CD4-positive, alpha-beta T cell treated with Interleukin-2 at 100 ng/mL for 4 hours (primary cell): Measurements from ENCODE around the gene KRT74.

ENCODE experiments used
- DNase-seq: peaks from one replicate; pipeline ENCODE4 v3.0.0-alpha.2; 2020; ENCODE audit warnings: low spot score

Gene KRT74

DNA sequence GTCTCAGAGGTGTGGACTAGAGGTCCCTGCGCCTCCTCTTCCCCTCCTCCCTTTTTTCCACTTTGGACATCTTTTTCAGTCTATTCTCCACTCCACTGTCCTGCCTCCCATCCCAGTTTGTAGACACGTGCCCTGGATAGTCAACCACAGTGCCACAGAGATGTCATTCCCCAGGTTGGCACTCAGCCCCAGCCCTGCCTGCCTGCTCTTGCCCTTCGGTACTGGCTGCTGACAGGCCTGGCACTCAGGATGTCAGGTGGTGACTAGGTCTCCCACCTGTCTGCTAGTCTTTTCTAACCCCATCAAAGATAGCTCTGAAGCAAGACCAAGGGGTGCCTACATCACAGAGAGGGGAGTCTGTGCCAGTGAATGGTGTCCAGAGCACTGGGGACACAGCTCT, 36.5 kb downstream of the KRT74 start:
- no peak for DNase-seq

- DNase-seq: no peak
Measured at GRCh38 chr12:52535574-52535973, 38.1 kb downstream of the KRT74 start.

DNA sequence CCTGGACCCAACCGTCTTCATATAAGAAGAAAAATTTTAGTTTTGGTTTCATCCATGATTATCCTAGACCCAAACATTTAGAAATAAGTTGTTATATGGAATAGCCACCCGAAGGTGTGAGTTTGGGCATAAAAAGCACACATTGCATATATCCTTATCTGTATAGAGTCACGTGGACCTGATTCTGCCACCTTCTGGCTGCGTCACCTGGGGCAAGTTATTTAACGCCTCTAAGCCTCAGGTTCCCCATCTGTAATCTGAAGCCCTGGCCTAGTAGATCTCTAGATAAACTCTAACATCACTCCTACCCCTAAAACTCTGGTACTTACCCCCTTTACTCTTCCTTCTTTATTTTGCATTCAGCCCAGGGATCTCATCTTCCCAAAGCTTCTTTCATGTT, 39.2 kb downstream of the KRT74 start:
- DNase-seq: no peak

DNA sequence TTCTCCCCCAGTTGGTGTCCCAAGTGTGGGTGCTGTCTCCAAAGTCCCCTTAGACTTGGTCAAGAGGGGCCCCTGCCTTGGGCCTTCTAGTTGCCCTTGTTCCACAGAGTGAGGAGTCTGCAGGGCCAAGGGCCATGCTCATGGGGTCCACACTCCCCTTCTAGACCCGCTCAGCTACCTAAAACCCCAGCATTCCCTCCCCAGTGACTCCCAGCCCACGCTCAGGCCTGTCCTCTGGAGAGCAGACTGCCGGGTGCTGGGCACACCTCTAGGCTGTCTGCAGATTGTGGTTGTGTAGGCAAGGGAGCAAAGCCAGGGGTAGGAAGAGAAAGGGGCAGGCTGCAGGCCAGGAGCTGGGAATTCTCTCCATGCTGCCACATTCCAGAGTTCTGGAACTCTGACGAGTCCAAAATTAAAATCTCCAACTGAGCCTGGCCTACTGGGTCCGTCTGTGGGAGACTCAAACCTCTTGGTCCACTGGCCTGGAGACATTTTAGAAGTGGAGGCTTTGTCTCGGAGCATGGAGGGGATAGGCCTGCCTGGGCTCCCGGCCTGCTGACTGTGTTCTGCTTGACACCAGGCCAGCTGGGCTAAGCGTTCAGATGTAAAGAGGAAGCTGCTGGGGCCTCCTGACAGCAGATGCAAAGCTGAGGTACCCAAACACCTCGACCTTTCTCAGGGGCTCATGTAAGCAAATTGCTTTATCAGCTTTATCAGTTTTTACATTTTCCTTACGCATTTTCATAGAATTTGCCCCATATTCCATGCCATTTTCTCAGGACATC, 39.8 kb downstream of the KRT74 start:
- DNase-seq: no peak

GRCh38 chr12:52532636-52533035, 41.0 kb downstream of the KRT74 start:
- no peak for DNase-seq

DNA sequence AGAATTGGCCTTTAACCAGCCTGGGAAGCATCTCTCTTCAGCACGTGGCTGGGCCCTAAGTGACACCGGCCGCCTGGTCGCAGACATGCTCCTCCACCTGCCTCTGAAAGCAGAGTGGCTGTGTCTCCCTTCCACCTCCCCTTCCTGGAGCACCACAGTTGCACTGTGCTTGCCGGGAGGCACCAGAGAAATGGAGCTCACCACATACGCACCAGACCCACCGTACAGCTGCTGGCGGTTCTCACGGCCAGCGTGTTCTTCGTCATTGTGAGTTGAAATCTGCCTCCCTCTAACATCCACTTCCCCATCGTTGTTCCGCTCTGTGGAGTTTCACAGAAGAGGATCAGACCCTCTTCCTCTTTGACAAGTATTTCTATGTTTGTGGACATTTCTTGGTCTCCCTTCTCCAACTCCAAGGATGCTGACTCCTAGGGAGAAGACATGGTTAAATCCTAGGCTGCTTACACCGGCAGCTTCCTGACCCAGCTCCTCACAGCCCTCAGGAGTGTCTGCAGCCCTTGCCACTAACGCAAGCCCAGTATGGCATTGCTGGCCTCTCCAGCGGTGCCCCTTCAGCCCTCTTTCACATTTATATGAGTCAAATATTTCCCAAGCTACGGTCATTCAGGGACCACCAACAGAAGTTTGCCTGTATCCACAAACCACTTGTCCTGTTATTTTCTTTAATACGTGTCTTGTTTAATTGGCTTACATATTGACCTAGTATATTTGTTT, 41.9 kb downstream of the KRT74 start:
- no peak for DNase-seq

GRCh38 chr12:52530905-52531304, 42.7 kb downstream of the KRT74 start:
- no peak for DNase-seq

DNA sequence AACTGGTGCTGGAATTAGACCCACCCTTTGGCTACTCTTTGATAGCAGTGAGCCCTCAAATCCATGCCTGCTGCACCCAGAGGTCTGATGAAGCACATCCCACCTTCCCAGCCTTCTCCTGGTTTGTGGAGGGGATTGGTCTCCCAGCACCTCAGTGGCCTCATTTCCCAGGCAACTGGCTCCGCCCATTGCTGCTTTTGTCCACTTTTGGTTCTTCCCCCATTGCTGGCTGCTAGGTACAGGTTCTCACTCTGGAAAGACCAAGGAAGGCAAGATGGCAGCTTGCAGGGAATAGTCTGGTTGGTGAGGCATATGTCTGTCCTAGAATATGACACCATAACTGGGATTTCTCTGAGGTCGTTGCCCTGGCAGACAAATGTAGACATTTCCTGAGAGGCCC, 43.3 kb downstream of the KRT74 start:
- DNase-seq: no peak

GRCh38 chr12:52529846-52530245, 43.8 kb downstream of the KRT74 start:
- no peak for DNase-seq

GRCh38 chr12:52529417-52529816, 44.2 kb downstream of the KRT74 start:
- no peak for DNase-seq

- DNase-seq: no peak
Measured at GRCh38 chr12:52528641-52529143, 45.0 kb downstream of the KRT74 start.

DNA sequence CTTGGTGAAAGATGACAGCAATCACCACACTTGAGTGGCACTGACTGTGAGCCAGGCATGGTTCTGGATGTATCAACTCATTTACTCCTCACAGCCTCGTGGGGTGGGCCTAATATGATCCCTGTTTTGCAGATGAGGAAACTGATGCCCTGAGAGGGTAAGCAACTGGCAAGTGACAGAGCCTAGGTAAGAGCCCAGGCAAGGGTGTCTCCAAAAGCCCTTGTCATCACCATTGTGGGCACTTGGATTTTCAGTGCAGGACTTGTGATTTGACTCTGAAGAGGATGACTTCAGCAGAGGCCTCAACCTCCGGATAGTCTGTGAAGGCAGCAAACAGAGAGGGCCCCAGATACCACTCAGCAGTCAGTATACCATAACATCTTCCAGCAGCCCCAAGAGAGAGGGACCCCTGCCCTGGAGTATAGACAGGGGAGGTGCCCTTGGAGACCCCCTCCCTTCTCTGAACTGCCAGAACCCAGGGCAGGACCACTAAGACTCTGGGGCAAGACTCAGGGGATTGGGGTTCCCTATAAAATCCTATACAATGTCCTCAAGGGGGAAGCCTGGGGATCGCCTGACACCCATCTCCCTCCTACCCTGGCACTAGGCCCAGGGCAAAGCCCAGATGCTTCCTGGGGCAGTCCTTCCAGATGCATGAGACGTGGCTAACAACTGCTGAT, 46.4 kb downstream of the KRT74 start:
- no peak for DNase-seq

DNA sequence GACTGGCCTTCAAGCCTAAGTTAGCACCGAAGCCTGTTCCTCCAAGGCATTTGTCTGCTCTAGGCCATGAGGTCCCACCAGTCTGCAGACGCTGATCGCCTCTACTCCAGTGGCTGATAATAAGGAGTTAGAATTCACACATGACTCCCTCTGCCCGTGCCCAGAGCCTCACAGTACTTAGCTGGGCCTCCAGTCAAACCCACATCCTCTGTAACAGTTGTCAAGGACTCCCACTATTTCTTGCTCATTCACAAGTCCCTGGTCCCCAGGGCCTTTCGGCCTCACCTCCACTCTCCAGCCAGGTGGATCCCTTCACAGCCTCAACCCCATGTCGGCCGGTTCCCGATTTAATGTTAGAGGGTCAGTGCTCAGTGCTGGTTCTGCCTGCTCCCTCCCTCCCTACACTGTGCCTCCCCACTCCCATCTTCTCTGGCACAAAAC, 47.1 kb downstream of the KRT74 start:
- DNase-seq: no peak

GRCh38 chr12:52525661-52526499, 47.8 kb downstream of the KRT74 start:
- no peak for DNase-seq

GRCh38 chr12:52524898-52525591, 48.6 kb downstream of the KRT74 start:
- DNase-seq: no peak

DNA sequence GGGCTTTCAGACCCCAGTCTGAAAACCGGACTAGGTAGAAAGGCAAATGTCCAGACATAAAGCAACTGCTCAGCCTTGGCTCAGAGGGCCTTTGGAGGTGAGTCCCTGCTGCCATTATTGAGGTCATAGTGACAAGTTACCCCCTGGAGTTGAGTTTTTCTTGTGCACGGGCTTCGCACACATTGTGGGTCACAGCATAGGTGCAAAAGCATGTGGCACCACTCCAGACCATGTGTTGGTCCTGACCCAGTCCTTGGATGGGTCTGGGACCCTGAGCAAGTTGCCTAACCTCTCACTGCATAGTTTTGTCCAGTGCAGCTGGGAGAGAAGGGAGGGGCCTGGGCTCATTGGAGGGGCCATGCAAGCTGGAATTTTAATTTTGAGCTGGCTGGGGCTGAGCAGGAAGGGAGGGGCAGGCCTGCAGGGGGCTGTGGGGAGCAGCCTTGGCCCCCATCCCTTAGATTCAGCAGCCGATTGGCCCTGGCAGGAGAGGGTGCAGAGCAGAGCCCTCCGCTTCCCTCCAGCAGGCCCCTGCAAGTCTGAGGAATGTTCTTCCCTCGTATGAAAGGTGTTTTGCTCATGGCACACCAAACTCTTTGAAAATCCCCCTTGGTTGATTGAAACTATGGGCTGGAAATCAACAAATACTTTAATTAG, 49.3 kb downstream of the KRT74 start:
- DNase-seq: no peak

DNA sequence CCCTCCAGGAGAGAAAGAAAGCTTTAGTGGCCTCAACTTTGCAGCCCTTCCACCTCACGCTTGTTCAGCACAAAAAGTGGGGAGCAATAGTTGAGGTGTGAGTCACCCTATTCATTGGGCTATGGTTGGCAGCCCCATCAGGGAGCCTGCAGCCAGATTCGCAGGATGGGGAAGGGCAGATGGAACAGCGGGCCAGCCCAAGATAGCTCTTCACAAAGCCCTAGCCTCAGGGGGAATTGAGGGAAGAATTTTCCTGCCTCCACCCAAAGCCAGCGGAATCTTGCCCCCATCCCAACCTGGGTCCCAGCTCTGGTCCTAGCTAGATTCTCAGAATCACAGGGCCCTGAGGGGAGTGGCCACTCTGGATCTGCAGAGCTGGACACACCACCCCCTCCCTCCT, 49.8 kb downstream of the KRT74 start:
- no peak for DNase-seq

DNA sequence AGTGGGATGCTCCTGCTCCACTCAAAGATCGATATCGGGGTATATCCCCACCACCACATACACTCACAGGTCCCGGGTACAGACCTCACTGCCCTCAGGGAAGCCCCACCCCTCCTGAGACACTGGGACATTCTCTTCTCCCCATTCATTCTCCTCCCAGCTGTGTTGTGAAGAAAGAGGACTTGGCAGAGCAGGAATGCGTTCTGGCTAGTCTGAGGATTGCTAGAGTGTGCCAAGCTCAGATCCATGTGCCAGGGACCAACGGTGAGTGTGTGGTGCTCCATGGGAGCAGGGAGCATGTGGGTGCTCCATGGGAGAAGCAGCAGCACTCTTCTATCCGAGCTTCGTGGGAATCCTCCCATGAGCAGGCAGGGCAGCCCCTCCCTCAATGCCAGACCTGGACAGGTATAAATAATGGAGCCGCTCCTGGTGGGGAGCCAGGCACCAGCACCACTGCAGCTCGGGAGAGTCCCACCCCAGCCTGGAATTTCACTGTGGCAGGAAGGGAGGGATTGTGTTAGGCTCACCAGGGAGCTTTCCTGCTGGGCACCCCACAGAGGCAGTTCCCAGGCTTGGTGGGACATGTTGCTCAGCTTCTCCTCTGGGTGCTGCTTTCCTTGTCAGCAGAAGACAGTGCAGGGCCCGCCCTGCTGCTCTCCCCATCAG, 51.2 kb downstream of the KRT74 start:
- DNase-seq: no peak

DNA sequence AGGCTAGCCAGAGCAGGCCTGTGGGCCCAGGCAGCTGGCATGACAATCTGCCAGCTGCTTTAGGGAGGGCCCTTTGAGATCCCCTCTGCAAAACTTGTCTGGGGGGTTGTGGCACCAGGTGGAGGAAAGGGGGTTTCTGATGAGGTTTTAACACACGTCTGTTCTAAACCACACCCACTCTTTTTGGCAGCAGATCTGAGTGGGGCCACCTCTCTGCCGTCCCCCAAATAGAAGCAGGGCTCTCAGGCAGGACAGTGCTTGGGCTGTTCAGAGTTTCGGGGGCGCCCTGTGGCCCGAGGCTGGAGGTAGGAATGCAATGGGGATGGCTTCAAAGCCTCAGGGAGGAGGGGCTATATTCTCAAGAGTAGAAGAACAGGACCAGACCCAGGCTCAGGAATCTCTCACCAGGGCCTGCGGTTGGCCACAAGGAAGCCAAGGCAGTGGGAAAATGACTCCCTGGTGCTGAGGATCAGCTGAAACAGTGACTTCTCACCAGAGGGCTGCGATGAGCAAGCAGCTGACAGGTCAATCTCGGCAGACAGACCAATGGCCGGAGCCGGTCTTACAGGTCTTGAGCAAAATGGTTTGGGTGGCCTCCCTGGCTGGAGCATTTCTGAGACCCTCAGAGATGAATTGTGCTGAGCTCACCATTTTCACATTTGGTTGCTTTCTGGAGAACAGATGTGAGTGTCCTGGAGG, 51.9 kb downstream of the KRT74 start:
- DNase-seq: no peak

DNA sequence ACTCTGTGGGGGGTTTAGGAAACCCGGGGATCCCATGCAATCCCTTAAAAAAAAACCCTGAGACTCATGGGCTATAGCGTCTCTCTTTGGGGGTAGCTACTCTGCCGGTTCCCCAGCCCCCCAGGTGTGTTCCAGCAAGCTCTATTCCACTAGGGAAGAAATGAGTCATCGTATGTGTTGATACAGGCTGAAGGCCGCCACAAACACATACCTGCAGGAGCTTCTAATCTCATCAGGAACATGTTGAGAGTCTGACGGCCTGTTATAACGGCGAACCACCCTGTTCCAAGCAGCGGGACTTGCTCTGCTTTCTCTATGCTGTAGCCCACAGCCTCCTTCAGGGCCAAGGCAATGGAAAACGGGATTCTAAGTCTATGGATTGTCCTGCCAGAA, 52.5 kb downstream of the KRT74 start:
- no peak for DNase-seq
